Activated CD8-positive, alpha-beta T cell treated with anti-CD3 and anti-CD28 coated beads for 36 hours (primary cell): ENCODE results near the gene KDM1B. TPM values are rescaled to one million over a fixed set of nuclear protein-coding genes. Genes with fewer than 3 reads are reported as not detected.

Experiments
- ATAC-seq: fragments of 200-7000 bp; cut with Tn5 transposase; one replicate; pipeline ENCODE4 v1.10.0; 2021; ENCODE audit warnings: mild to moderate bottlenecking, moderate library complexity
- CTCF ChIA-PET: fragments of 350-600 bp; sonication (Branson Sonifier 250); formaldehyde crosslinking; loops from one replicate; lab custom pipeline; 2021; ENCODE audit warnings: antibody characterized with exemption; lab: Charles Lee
- POLR2A ChIA-PET: fragments of 350-600 bp; sonication (Branson Sonifier 250); formaldehyde crosslinking; loops from one replicate; lab custom pipeline; 2021; ENCODE audit warnings: antibody characterized with exemption; lab: Charles Lee
- DNase-seq: peaks from one replicate; pipeline ENCODE4 v3.0.0-alpha.2; 2020
- H3K27ac Mint-ChIP-seq: one replicate; pipeline ENCODE4 v1.8.0; 2021; ENCODE audit warnings: mild to moderate bottlenecking, mixed read lengths
- H3K27me3 Mint-ChIP-seq: one replicate; pipeline ENCODE4 v1.8.0; 2021; ENCODE audit warnings: mixed read lengths
- H3K36me3 Mint-ChIP-seq: one replicate; pipeline ENCODE4 v1.8.0; 2021; ENCODE audit warnings: low read depth, mixed read lengths
- H3K4me1 Mint-ChIP-seq: one replicate; pipeline ENCODE4 v1.8.0; 2021; ENCODE audit warnings: low read depth, mixed read lengths
- H3K4me3 Mint-ChIP-seq: one replicate; pipeline ENCODE4 v1.8.0; 2021; ENCODE audit warnings: mild to moderate bottlenecking, moderate library complexity, mixed read lengths
- H3K9me3 Mint-ChIP-seq: one replicate; pipeline ENCODE4 v1.8.0; 2021; ENCODE audit warnings: mixed read lengths
- CTCF ChIP-seq: fragments of 200-600 bp; IDR thresholded peaks from one replicate; pipeline ENCODE4 v1.8.0; 2022; ENCODE audit warnings: antibody characterized with exemption, mild to moderate bottlenecking
- intact Hi-C: fragments of 100-400 bp; cut with micrococcal nuclease; formaldehyde crosslinking; loops from one replicate; pipeline ENCODE4 v1.10.0; 2022
- total RNA-seq, 2 experiments: library from RNA; stranded (reverse); gene quantifications; one replicate each; pipeline ENCODE4 v1.2.3, GENCODE V29; 2021

Gene KDM1B
- total RNA-seq, 2 experiments from 2014 or later, result 10.9 to 12.2 TPM

DNA sequence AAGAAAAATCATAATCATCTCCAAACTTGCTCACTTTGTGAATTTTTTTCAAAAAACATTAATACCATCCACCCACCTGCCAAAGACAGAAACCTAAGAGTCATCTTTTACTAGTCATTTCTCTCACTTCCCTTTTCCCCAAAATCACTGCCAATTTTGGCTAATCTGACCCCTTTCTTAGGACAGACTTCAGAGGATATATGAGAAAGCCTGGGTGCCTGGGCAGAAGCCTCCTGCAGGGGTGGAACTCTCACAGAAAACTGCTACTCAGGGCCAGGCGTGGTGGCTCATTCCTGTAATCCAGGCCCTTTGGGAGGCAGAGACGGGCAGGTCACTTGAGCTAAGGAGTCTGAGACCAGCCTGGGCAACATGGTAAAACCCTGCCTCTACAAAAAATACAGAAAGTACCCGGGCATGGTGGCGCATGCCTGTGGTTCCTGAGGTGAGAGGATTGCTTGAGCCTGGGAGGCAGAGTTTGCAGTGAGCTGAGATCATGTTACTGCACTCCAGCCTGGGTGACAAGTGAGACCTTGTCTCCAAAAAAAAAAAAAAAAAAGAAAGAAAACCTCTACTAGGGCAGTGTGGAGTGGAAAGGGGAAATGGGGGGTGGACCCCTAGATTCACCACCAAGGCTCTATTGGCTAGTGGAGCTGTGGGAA is 105.4 kb downstream of the KDM1B start:
- peaks cover 44% of the 10 kb centered on the region for H3K4me1 Mint-ChIP-seq
- peak overlapping the region; percentile 90 for H3K4me3 Mint-ChIP-seq
- peak overlapping the region; percentile 69 for H3K27ac Mint-ChIP-seq
- H3K27me3 Mint-ChIP-seq, result no peaks in the 10 kb centered on the region
- CTCF ChIA-PET, result interaction anchor here (1.1 kb wide), 1 partner anchor 14 kb away, joined by 4 read pairs; no protein-coding TSS in a partner anchor
- H3K9me3 Mint-ChIP-seq, result peaks cover 5% of the 10 kb centered on the region
- no peak for TF ChIP-seq CTCF
- intact Hi-C loops, result loop anchor here (5.0 kb wide), 1 partner anchor 103 kb away; the partner anchor contains the start of genes KDM1B and TPMT
- peaks cover 70% of the 10 kb centered on the region for H3K36me3 Mint-ChIP-seq
- DNase-seq (peak; percentile 65), ATAC-seq (peak; percentile 3)
- POLR2A ChIA-PET, result interaction anchor here (1.2 to 1.8 kb wide), 4 partner anchors 9 to 14 kb away, joined by 6 to 10 read pairs (median 8); no protein-coding TSS in a partner anchor

DNA sequence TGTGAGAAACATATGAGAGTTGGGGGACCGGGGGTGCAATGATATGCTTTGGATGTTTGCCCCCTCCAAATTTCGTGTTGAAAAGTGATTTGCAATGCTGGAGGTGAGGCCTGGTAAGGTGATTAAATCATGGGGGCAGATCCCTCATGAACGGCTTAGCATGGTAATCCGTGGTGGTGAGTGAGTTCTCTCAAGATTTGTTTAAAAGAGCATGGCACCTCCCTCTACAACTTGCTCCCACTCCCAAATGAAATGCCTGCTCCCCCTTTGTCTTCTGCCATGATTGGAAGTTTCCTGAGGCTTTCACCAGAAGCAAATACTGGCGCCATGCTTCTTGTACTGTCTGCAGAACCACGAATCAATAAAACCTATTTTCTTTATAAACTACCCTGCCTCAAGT is 106.7 kb downstream of the KDM1B start:
- Mint-ChIP-seq H3K4me3 (peak overlapping the region; percentile 90), H3K27ac (peak overlapping the region; percentile 64), H3K4me1 (peaks cover 44% of the 10 kb centered on the region), H3K27me3 (no peaks in the 10 kb centered on the region), H3K9me3 (peaks cover 5% of the 10 kb centered on the region), H3K36me3 (peaks cover 61% of the 10 kb centered on the region)
- intact Hi-C loops, result loop anchor here (5.0 kb wide), 1 partner anchor 105 kb away; the partner anchor contains the start of genes KDM1B and TPMT
- TF ChIP-seq CTCF, result no peak
- no peak for DNase-seq
- no peak for ATAC-seq
- POLR2A ChIA-PET, result interaction anchor here (1.1 to 1.6 kb wide), 4 partner anchors 9 to 15 kb away, joined by 3 to 8 read pairs (median 6); no protein-coding TSS in a partner anchor
- CTCF ChIA-PET, result no interaction called here

DNA sequence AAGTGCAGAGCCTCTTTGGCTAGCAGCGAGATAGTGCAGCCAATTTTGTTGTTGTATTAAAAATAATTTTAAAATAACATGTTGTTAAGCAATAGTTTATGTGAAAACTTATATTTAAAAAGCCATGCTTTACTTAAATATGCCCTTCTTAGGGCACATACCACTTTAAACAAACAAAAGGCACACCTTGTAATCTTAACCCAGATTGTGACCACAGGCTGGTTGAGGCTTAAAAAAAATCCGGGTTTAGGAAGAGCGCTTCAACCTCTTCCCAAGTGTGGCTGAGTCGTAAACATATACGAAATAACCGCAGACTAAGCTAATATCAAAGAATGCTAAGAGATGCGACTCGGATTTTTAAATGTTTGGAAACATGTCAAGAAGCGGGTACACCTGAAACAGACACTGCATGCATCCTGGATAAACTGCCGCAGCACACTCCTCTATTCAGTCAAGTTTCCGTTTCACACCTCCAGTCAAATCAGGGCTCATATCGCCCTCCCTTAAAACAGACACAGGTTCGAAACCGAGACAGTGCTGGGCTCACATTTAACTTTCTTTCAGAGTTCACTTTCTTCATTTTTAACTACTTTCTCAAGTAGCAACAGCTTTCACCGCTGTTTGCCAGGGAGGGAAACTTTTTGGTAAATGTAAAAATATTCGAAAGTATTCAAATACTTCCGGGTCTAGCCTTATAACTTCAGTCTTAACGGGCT is 107.6 kb downstream of the KDM1B start:
- peak; percentile 65 for ATAC-seq
- H3K9me3 Mint-ChIP-seq, result peaks cover 5% of the 10 kb centered on the region
- TF ChIP-seq CTCF, result no peak

GRCh38 chr6:18263418-18264218 is 108.4 kb downstream of the KDM1B start:
- no peaks in the 10 kb centered on the region for H3K27me3 Mint-ChIP-seq
- peaks cover 44% of the 10 kb centered on the region for H3K4me1 Mint-ChIP-seq
- H3K36me3 Mint-ChIP-seq, result peaks cover 49% of the 10 kb centered on the region
- TF ChIP-seq CTCF, result no peak
- intact Hi-C loops, result loop anchor here (5.0 kb wide), 1 partner anchor 106 kb away; the partner anchor contains the start of genes KDM1B and TPMT
- H3K27ac Mint-ChIP-seq, result peak overlapping the region; percentile 96
- no peak for ATAC-seq
- DNase-seq, result peak; percentile 30
- peak overlapping the region; percentile 90 for H3K4me3 Mint-ChIP-seq
- ChIA-PET POLR2A (interaction anchor here (0.6 to 3.1 kb wide), 9 partner anchors 10 to 579 kb away, joined by 3 to 9 read pairs (median 3); no protein-coding TSS in a partner anchor), CTCF (no interaction called here)
- H3K9me3 Mint-ChIP-seq, result peaks cover 5% of the 10 kb centered on the region

More for the DNA sequence above, 107.6 kb downstream of the KDM1B start:
- H3K4me3 Mint-ChIP-seq, result peak overlapping the region; percentile 90
- intact Hi-C loops, result loop anchor here (5.0 kb wide), 1 partner anchor 106 kb away; the partner anchor contains the start of genes KDM1B and TPMT
- peaks cover 52% of the 10 kb centered on the region for H3K36me3 Mint-ChIP-seq
- CTCF ChIA-PET, result no interaction called here
- POLR2A ChIA-PET, result interaction anchor here (0.6 to 3.1 kb wide), 6 partner anchors 9 to 578 kb away, joined by 3 to 9 read pairs (median 4); no protein-coding TSS in a partner anchor
- H3K4me1 Mint-ChIP-seq, result peaks cover 44% of the 10 kb centered on the region
- H3K27me3 Mint-ChIP-seq, result no peaks in the 10 kb centered on the region
- H3K27ac Mint-ChIP-seq, result peak overlapping the region; percentile 96
- DNase-seq, result peak; percentile 72
